SK-N-SH treated with all-trans-retinoic acid at 6 μM for 48 hours (cell line): ENCODE measurements around the gene CLDND2.

Experiments
- ATAC-seq: fragments of 200-7000 bp; cut with Tn5 transposase; 3 replicates; pipeline ENCODE4 v1.9.1; 2020; ENCODE audit warnings: mild to moderate bottlenecking, moderate library complexity
- ARNTL ChIP-seq: fragments of 450-650 bp; formaldehyde crosslinking; IDR thresholded peaks from 2 replicates; pipeline ENCODE4 v1.5.0; 2020; ENCODE audit warnings: low read depth, mild to moderate bottlenecking, moderate library complexity, borderline replicate concordance
- BACH2 ChIP-seq: fragments of 250-450 bp; sonication (Bioruptor Pico); IDR thresholded peaks from 2 replicates; pipeline ENCODE4 v1.9.0; 2021; ENCODE audit warnings: mild to moderate bottlenecking, borderline replicate concordance
- CSDC2 ChIP-seq: fragments of 250-450 bp; sonication (Bioruptor Pico); IDR thresholded peaks from 2 replicates; pipeline ENCODE4 v1.5.0; 2020; ENCODE audit warnings: mild to moderate bottlenecking, moderate library complexity
- ESRRG ChIP-seq: fragments of 250-450 bp; sonication (Bioruptor Pico); IDR thresholded peaks from 2 replicates; pipeline ENCODE4 v1.6.1; 2021; ENCODE audit warnings: mild to moderate bottlenecking
- GLIS3 ChIP-seq: fragments of 250-450 bp; sonication (Bioruptor Pico); IDR thresholded peaks from 2 replicates; pipeline ENCODE4 v1.5.0; 2020; ENCODE audit warnings: mild to moderate bottlenecking, moderate library complexity
- ISL1 ChIP-seq: fragments of 250-450 bp; sonication (Bioruptor Pico); IDR thresholded peaks from 2 replicates; pipeline ENCODE4 v2.1.2; 2022; ENCODE audit warnings: mild to moderate bottlenecking, moderate library complexity
- OSR1 ChIP-seq: fragments of 250-450 bp; sonication (Bioruptor Pico); IDR thresholded peaks from 2 replicates; pipeline ENCODE4 v1.8.0; 2022; ENCODE audit warnings: moderate library complexity, mild to moderate bottlenecking, inconsistent platforms
- PPARA ChIP-seq: fragments of 250-450 bp; sonication (Bioruptor Pico); IDR thresholded peaks from 2 replicates; pipeline ENCODE4 v1.5.0; 2020; ENCODE audit warnings: mild to moderate bottlenecking, borderline replicate concordance
- RARB ChIP-seq: fragments of 250-450 bp; sonication (Bioruptor Pico); IDR thresholded peaks from 2 replicates; pipeline ENCODE4 v1.8.0; 2021; ENCODE audit warnings: mild to moderate bottlenecking, moderate library complexity
- SNAI2 ChIP-seq: fragments of 250-450 bp; sonication (Bioruptor Pico); IDR thresholded peaks from 2 replicates; pipeline ENCODE4 v1.5.0; 2020; ENCODE audit warnings: mild to moderate bottlenecking, moderate library complexity
- TCF4 ChIP-seq: fragments of 250-450 bp; sonication (Bioruptor Pico); IDR thresholded peaks from 2 replicates; pipeline ENCODE4 v1.8.0; 2021; ENCODE audit warnings: mild to moderate bottlenecking, moderate library complexity, borderline replicate concordance
- TOX ChIP-seq: fragments of 250-450 bp; sonication (Bioruptor Pico); IDR thresholded peaks from 2 replicates; pipeline ENCODE4 v1.8.0; 2021; ENCODE audit warnings: mild to moderate bottlenecking, moderate library complexity, borderline replicate concordance
- ZC3H10 ChIP-seq: fragments of 250-450 bp; sonication (Bioruptor Pico); IDR thresholded peaks from 2 replicates; pipeline ENCODE4 v1.5.1; 2021; ENCODE audit warnings: mild to moderate bottlenecking, moderate library complexity
- ZFP3 ChIP-seq: fragments of 250-450 bp; sonication (Bioruptor Pico); IDR thresholded peaks from 2 replicates; pipeline ENCODE4 v1.5.0; 2020; ENCODE audit warnings: mild to moderate bottlenecking, moderate library complexity
- ZFP30 ChIP-seq: fragments of 450-650 bp; formaldehyde crosslinking; IDR thresholded peaks from 2 replicates; pipeline ENCODE4 v1.5.0; 2022; ENCODE audit warnings: mild to moderate bottlenecking, moderate library complexity
- ZNF565 ChIP-seq: fragments of 450-650 bp; formaldehyde crosslinking; conservative IDR thresholded peaks from 2 replicates; pipeline ENCODE4 v1.5.0; 2020; ENCODE audit warnings: low read depth, mild to moderate bottlenecking, moderate library complexity
- ZNF8 ChIP-seq: fragments of 450-650 bp; formaldehyde crosslinking; IDR thresholded peaks from 2 replicates; pipeline ENCODE4 v1.5.0; 2020; ENCODE audit warnings: mild to moderate bottlenecking, moderate library complexity
- TF ChIP-seq, protein P1 (sequence below): fragments of 250-450 bp; sonication (Bioruptor Pico); IDR thresholded peaks from 2 replicates; pipeline ENCODE4 v1.5.1; 2021; ENCODE audit warnings: mild to moderate bottlenecking, moderate library complexity
- TF ChIP-seq, protein P2 (sequence below): fragments of 250-450 bp; sonication (Bioruptor Pico); IDR thresholded peaks from 2 replicates; pipeline ENCODE4 v1.5.0; 2020; ENCODE audit warnings: mild to moderate bottlenecking, moderate library complexity
- TF ChIP-seq, protein P3 (sequence below): fragments of 250-450 bp; sonication (Bioruptor Pico); IDR thresholded peaks from 2 replicates; pipeline ENCODE4 v1.5.1; 2020; ENCODE audit warnings: low read depth, mild to moderate bottlenecking, moderate library complexity
- TF ChIP-seq, protein P4 (sequence below): fragments of 250-450 bp; sonication (Bioruptor Pico); IDR thresholded peaks from 2 replicates; pipeline ENCODE4 v1.8.0; 2020; ENCODE audit warnings: mild to moderate bottlenecking, moderate library complexity, borderline replicate concordance
- TF ChIP-seq, protein P5 (sequence below): fragments of 250-450 bp; sonication (Bioruptor Pico); IDR thresholded peaks from 2 replicates; pipeline ENCODE4 v1.8.0; 2021; ENCODE audit warnings: low read depth, mild to moderate bottlenecking, moderate library complexity, borderline replicate concordance

CLDND2 gene

DNA sequence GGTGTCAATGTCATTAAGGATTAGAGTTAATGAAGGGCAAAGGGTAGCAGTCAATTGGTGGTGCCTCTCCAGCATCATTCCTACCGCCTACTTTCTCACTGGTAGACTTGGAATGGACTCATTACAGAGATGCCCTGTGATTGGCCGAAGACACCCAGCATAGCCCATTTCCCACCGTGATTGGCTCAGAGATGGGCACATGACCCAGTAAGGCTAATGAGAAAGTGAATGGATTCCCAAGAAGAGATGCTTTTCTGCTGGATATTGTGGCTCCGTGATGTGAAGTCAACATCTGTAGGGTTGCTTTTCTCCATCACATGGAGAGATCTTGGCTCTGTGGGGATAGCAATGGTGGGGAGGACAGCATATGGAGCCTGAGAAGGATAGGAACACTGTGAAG lies 38.4 kb downstream of the CLDND2 start:
- no peak for ATAC-seq
- TF ChIP-seq TCF4 (CRISPR knock-in tag), result no peak
- TF ChIP-seq GLIS3 (CRISPR knock-in tag), result no peak
- TF ChIP-seq ISL1 (CRISPR knock-in tag), result no peak
- no peak for TF ChIP-seq PPARA (CRISPR knock-in tag)
- no peak for TF ChIP-seq ZNF565 (CRISPR knock-in tag)
- TF ChIP-seq CSDC2 (CRISPR knock-in tag), result no peak
- TF ChIP-seq TOX (CRISPR knock-in tag), result no peak

DNA sequence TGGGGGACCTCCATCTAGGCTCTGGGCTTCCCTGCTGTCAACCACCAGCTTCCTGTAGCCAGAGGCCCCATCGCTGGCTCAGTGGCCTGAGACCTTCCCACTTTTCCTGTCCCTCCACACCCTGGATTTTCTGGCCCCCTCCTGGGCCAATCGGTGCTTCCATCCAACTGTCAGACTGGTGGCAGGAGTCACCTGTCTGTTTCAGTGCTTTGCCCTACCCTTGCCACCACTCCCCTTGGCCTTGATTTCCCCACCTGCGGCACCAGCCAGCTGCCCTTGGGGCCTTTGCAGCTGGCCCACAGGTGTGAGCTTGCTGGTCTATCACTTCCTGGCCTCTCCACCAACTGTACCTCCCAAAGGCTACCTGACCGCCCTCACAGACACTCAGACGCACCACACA lies 39.4 kb downstream of the CLDND2 start:
- TF ChIP-seq PPARA (CRISPR knock-in tag), result no peak
- TF ChIP-seq RARB (CRISPR knock-in tag), result no peak
- no peak for TF ChIP-seq ISL1 (CRISPR knock-in tag)
- TF ChIP-seq BACH2, result no peak
- TF ChIP-seq GLIS3 (CRISPR knock-in tag), result no peak
- TF ChIP-seq SNAI2 (CRISPR knock-in tag), result no peak
- no peak for TF ChIP-seq ZNF565 (CRISPR knock-in tag)
- TF ChIP-seq ZNF8 (CRISPR knock-in tag), result no peak
- no peak for TF ChIP-seq ESRRG
- TF ChIP-seq, protein P1, sequence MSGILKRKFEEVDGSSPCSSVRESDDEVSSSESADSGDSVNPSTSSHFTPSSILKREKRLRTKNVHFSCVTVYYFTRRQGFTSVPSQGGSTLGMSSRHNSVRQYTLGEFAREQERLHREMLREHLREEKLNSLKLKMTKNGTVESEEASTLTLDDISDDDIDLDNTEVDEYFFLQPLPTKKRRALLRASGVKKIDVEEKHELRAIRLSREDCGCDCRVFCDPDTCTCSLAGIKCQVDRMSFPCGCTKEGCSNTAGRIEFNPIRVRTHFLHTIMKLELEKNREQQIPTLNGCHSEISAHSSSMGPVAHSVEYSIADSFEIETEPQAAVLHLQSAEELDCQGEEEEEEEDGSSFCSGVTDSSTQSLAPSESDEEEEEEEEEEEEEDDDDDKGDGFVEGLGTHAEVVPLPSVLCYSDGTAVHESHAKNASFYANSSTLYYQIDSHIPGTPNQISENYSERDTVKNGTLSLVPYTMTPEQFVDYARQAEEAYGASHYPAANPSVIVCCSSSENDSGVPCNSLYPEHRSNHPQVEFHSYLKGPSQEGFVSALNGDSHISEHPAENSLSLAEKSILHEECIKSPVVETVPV, result no peak
- TF ChIP-seq, protein P2, sequence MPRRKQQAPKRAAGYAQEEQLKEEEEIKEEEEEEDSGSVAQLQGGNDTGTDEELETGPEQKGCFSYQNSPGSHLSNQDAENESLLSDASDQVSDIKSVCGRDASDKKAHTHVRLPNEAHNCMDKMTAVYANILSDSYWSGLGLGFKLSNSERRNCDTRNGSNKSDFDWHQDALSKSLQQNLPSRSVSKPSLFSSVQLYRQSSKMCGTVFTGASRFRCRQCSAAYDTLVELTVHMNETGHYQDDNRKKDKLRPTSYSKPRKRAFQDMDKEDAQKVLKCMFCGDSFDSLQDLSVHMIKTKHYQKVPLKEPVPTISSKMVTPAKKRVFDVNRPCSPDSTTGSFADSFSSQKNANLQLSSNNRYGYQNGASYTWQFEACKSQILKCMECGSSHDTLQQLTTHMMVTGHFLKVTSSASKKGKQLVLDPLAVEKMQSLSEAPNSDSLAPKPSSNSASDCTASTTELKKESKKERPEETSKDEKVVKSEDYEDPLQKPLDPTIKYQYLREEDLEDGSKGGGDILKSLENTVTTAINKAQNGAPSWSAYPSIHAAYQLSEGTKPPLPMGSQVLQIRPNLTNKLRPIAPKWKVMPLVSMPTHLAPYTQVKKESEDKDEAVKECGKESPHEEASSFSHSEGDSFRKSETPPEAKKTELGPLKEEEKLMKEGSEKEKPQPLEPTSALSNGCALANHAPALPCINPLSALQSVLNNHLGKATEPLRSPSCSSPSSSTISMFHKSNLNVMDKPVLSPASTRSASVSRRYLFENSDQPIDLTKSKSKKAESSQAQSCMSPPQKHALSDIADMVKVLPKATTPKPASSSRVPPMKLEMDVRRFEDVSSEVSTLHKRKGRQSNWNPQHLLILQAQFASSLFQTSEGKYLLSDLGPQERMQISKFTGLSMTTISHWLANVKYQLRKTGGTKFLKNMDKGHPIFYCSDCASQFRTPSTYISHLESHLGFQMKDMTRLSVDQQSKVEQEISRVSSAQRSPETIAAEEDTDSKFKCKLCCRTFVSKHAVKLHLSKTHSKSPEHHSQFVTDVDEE, result no peak
- no peak for TF ChIP-seq OSR1 (CRISPR knock-in tag)
- TF ChIP-seq, protein P3, sequence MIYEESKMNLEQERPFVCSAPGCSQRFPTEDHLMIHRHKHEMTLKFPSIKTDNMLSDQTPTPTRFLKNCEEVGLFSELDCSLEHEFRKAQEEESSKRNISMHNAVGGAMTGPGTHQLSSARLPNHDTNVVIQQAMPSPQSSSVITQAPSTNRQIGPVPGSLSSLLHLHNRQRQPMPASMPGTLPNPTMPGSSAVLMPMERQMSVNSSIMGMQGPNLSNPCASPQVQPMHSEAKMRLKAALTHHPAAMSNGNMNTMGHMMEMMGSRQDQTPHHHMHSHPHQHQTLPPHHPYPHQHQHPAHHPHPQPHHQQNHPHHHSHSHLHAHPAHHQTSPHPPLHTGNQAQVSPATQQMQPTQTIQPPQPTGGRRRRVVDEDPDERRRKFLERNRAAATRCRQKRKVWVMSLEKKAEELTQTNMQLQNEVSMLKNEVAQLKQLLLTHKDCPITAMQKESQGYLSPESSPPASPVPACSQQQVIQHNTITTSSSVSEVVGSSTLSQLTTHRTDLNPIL (CRISPR knock-in tag), result no peak
- TF ChIP-seq ZFP30 (CRISPR knock-in tag), result no peak
- no peak for TF ChIP-seq ZFP3 (CRISPR knock-in tag)
- TF ChIP-seq CSDC2 (CRISPR knock-in tag), result no peak
- TF ChIP-seq TCF4 (CRISPR knock-in tag), result no peak
- TF ChIP-seq ZC3H10 (CRISPR knock-in tag), result no peak
- no peak for ATAC-seq

DNA sequence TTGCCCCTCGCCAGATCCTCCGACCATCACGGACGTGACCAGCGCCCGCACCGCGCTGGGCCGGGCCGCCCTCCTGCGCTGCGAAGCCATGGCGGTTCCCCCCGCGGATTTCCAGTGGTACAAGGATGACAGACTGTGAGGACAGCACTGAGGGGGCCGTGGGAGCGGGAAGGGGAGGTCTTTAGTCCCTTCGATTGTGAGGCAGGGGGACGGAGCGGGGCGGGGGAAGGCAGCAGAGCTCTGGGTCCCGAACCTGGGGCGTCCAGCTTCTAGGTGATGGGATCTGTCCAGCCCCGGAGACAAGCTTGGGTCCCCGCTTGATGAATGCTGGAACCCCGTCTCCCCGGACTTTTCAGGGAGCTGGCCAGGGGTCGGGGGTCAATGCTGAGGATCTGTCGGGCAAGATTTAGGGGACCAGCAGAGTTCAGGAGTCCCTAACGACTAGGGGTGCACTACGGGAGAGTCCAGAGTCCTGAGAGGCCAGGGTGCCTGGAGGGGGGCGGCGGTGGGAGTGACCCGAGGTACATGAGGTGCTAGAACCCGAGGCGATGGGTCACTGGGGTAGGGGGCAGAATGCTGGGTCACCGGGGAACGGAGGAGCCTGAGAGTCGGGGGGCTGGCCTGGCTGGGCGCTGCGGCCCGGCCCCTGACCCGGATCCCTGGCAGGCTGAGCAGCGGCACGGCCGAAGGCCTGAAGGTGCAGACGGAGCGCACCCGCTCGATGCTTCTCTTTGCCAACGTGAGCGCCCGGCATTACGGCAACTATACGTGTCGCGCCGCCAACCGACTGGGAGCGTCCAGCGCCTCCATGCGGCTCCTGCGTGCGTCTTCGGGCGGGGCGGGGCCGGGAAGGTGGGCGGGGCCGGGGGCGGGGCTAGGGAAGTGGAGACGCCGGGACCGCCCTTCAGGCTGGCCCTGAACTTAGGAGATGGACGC lies 41.5 kb downstream of the CLDND2 start:
- ATAC-seq, result no peak
- TF ChIP-seq, protein P1, result no peak
- TF ChIP-seq ZFP30 (CRISPR knock-in tag) (no peak), ARNTL (CRISPR knock-in tag) (no peak), BACH2 (no peak), PPARA (CRISPR knock-in tag) (no peak), ISL1 (CRISPR knock-in tag) (no peak)
- TF ChIP-seq, protein P4, sequence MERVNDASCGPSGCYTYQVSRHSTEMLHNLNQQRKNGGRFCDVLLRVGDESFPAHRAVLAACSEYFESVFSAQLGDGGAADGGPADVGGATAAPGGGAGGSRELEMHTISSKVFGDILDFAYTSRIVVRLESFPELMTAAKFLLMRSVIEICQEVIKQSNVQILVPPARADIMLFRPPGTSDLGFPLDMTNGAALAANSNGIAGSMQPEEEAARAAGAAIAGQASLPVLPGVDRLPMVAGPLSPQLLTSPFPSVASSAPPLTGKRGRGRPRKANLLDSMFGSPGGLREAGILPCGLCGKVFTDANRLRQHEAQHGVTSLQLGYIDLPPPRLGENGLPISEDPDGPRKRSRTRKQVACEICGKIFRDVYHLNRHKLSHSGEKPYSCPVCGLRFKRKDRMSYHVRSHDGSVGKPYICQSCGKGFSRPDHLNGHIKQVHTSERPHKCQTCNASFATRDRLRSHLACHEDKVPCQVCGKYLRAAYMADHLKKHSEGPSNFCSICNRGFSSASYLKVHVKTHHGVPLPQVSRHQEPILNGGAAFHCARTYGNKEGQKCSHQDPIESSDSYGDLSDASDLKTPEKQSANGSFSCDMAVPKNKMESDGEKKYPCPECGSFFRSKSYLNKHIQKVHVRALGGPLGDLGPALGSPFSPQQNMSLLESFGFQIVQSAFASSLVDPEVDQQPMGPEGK (CRISPR knock-in tag), result no peak
- TF ChIP-seq, protein P5, sequence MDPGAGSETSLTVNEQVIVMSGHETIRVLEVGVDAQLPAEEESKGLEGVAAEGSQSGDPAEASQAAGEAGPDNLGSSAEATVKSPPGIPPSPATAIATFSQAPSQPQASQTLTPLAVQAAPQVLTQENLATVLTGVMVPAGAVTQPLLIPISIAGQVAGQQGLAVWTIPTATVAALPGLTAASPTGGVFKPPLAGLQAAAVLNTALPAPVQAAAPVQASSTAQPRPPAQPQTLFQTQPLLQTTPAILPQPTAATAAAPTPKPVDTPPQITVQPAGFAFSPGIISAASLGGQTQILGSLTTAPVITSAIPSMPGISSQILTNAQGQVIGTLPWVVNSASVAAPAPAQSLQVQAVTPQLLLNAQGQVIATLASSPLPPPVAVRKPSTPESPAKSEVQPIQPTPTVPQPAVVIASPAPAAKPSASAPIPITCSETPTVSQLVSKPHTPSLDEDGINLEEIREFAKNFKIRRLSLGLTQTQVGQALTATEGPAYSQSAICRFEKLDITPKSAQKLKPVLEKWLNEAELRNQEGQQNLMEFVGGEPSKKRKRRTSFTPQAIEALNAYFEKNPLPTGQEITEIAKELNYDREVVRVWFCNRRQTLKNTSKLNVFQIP (CRISPR knock-in tag), result no peak
- TF ChIP-seq, protein P2, result no peak
